Measurements from ENCODE around the gene AUP1.
A peak's percentile ranks its signal among the peaks of the same experiment; 100 is the strongest.

AUP1 gene

GRCh38 chr2:74555610-74556103, 26.2 kb upstream of the AUP1 start:
- Histone ChIP-seq H3K4me3 (ENCODE audit: low read length) (peak overlapping the region; percentile 87), H3K9ac (ENCODE audit: low read length) (peak overlapping the region; percentile 87), H3K9me3 (ENCODE audit: control insufficient read depth, low read length) (no peaks in the 10 kb centered on the region), H3K4me1 (ENCODE audit: control insufficient read depth, insufficient read depth, low read length) (peaks cover 25% of the 10 kb centered on the region), H3K27me3 (replicated peaks; ENCODE audit: control insufficient read depth, insufficient read depth, low read length) (no peaks in the 10 kb centered on the region), H3K36me3 (ENCODE audit: control insufficient read depth, insufficient read depth, low read length, severe bottlenecking) (peaks cover 5% of the 10 kb centered on the region)
- no peak for DNase-seq (ENCODE audit: low read depth)

- Histone ChIP-seq H3K9ac (ENCODE audit: low read length) (peak overlapping the region; percentile 87), H3K4me1 (ENCODE audit: control insufficient read depth, insufficient read depth, low read length) (peaks cover 25% of the 10 kb centered on the region), H3K4me3 (ENCODE audit: low read length) (peak overlapping the region; percentile 87), H3K36me3 (ENCODE audit: control insufficient read depth, insufficient read depth, low read length, severe bottlenecking) (peaks cover 5% of the 10 kb centered on the region), H3K9me3 (ENCODE audit: control insufficient read depth, low read length) (no peaks in the 10 kb centered on the region), H3K27me3 (replicated peaks; ENCODE audit: control insufficient read depth, insufficient read depth, low read length) (no peaks in the 10 kb centered on the region)
- DNase-seq (ENCODE audit: low read depth) = peak; percentile 61
Observed at GRCh38 chr2:74554820-74555531, 25.5 kb upstream of the AUP1 start.

- Histone ChIP-seq H3K27me3 (replicated peaks; ENCODE audit: control insufficient read depth, insufficient read depth, low read length) (no peaks in the 10 kb centered on the region), H3K9ac (ENCODE audit: low read length) (peak within 1 kb of the TSS; percentile 87), H3K9me3 (ENCODE audit: control insufficient read depth, low read length) (no peaks in the 10 kb centered on the region), H3K4me3 (ENCODE audit: low read length) (peak within 1 kb of the TSS; percentile 87), H3K4me1 (ENCODE audit: control insufficient read depth, insufficient read depth, low read length) (peaks cover 29% of the 10 kb centered on the region), H3K36me3 (ENCODE audit: control insufficient read depth, insufficient read depth, low read length, severe bottlenecking) (peaks cover 5% of the 10 kb centered on the region)
- peak; percentile 96 for DNase-seq (ENCODE audit: low read depth)
Observed at GRCh38 chr2:74553892-74554819, 24.6 kb upstream of the AUP1 start, which contains the start of the genes DOK1 and LOXL3. Gene DOK1, plus strand, starts transcription at chr2:74554720. Its CDS starts 35 bp downstream, at chr2:74554755. Gene LOXL3, minus strand, starts transcription at chr2:74553942. Its CDS starts 1,308 bp downstream, at chr2:74552634.

- DNase-seq (ENCODE audit: low read depth) = peak; percentile 55
- peaks cover 5% of the 10 kb centered on the region for H3K36me3 ChIP-seq (ENCODE audit: control insufficient read depth, insufficient read depth, low read length, severe bottlenecking)
- H3K4me3 ChIP-seq (ENCODE audit: low read length) = peak overlapping the region; percentile 87
- peak overlapping the region; percentile 87 for H3K9ac ChIP-seq (ENCODE audit: low read length)
- H3K9me3 ChIP-seq (ENCODE audit: control insufficient read depth, low read length) = no peaks in the 10 kb centered on the region
- H3K27me3 ChIP-seq (replicated peaks; ENCODE audit: control insufficient read depth, insufficient read depth, low read length) = no peaks in the 10 kb centered on the region
- H3K4me1 ChIP-seq (ENCODE audit: control insufficient read depth, insufficient read depth, low read length) = peaks cover 30% of the 10 kb centered on the region
Observed at GRCh38 chr2:74552914-74553811, 23.7 kb upstream of the AUP1 start.

- peak overlapping the region; percentile 87 for H3K4me3 ChIP-seq (ENCODE audit: low read length)
- no peaks in the 10 kb centered on the region for H3K9me3 ChIP-seq (ENCODE audit: control insufficient read depth, low read length)
- H3K36me3 ChIP-seq (ENCODE audit: control insufficient read depth, insufficient read depth, low read length, severe bottlenecking) = peaks cover 5% of the 10 kb centered on the region
- no peaks in the 10 kb centered on the region for H3K27me3 ChIP-seq (replicated peaks; ENCODE audit: control insufficient read depth, insufficient read depth, low read length)
- DNase-seq (ENCODE audit: low read depth) = no peak
- H3K9ac ChIP-seq (ENCODE audit: low read length) = peak overlapping the region; percentile 87
- H3K4me1 ChIP-seq (ENCODE audit: control insufficient read depth, insufficient read depth, low read length) = peaks cover 34% of the 10 kb centered on the region
Observed at GRCh38 chr2:74551942-74552913, 22.7 kb upstream of the AUP1 start.

GRCh38 chr2:74551530-74551929, 22.0 kb upstream of the AUP1 start:
- Histone ChIP-seq H3K9ac (ENCODE audit: low read length) (no peak overlapping the region), H3K4me1 (ENCODE audit: control insufficient read depth, insufficient read depth, low read length) (peaks cover 34% of the 10 kb centered on the region), H3K9me3 (ENCODE audit: control insufficient read depth, low read length) (no peaks in the 10 kb centered on the region), H3K36me3 (ENCODE audit: control insufficient read depth, insufficient read depth, low read length, severe bottlenecking) (peaks cover 3% of the 10 kb centered on the region), H3K27me3 (replicated peaks; ENCODE audit: control insufficient read depth, insufficient read depth, low read length) (no peaks in the 10 kb centered on the region), H3K4me3 (ENCODE audit: low read length) (no peak overlapping the region)
- DNase-seq (ENCODE audit: low read depth) = no peak

GRCh38 chr2:74550231-74550630, 20.7 kb upstream of the AUP1 start:
- H3K4me1 ChIP-seq (ENCODE audit: control insufficient read depth, insufficient read depth, low read length) = peaks cover 29% of the 10 kb centered on the region
- no peaks in the 10 kb centered on the region for H3K9me3 ChIP-seq (ENCODE audit: control insufficient read depth, low read length)
- H3K4me3 ChIP-seq (ENCODE audit: low read length) = no peak overlapping the region
- no peak overlapping the region for H3K9ac ChIP-seq (ENCODE audit: low read length)
- no peak for DNase-seq (ENCODE audit: low read depth)
- H3K36me3 ChIP-seq (ENCODE audit: control insufficient read depth, insufficient read depth, low read length, severe bottlenecking) = no peaks in the 10 kb centered on the region
- no peaks in the 10 kb centered on the region for H3K27me3 ChIP-seq (replicated peaks; ENCODE audit: control insufficient read depth, insufficient read depth, low read length)

GRCh38 chr2:74548900-74549826, 19.7 kb upstream of the AUP1 start:
- peak; percentile 90 for DNase-seq (ENCODE audit: low read depth)
- Histone ChIP-seq H3K4me3 (ENCODE audit: low read length) (peak overlapping the region; percentile 80), H3K36me3 (ENCODE audit: control insufficient read depth, insufficient read depth, low read length, severe bottlenecking) (no peaks in the 10 kb centered on the region), H3K9ac (ENCODE audit: low read length) (peak overlapping the region; percentile 82), H3K27me3 (replicated peaks; ENCODE audit: control insufficient read depth, insufficient read depth, low read length) (no peaks in the 10 kb centered on the region), H3K4me1 (ENCODE audit: control insufficient read depth, insufficient read depth, low read length) (peaks cover 27% of the 10 kb centered on the region), H3K9me3 (ENCODE audit: control insufficient read depth, low read length) (no peaks in the 10 kb centered on the region)

- Histone ChIP-seq H3K4me1 (ENCODE audit: control insufficient read depth, insufficient read depth, low read length) (peaks cover 23% of the 10 kb centered on the region), H3K36me3 (ENCODE audit: control insufficient read depth, insufficient read depth, low read length, severe bottlenecking) (no peaks in the 10 kb centered on the region), H3K9ac (ENCODE audit: low read length) (peak overlapping the region; percentile 82), H3K27me3 (replicated peaks; ENCODE audit: control insufficient read depth, insufficient read depth, low read length) (no peaks in the 10 kb centered on the region), H3K9me3 (ENCODE audit: control insufficient read depth, low read length) (no peaks in the 10 kb centered on the region), H3K4me3 (ENCODE audit: low read length) (peak overlapping the region; percentile 80)
- DNase-seq (ENCODE audit: low read depth) = no peak
Observed at GRCh38 chr2:74548285-74548899, 18.9 kb upstream of the AUP1 start.
